GM10266 (cell line): Measurements from ENCODE around the gene C16orf74.

Source experiments
- DNase-seq: peaks from one replicate; pipeline ENCODE4 v3.0.0; 2012; ENCODE audit errors: extremely low spot score
- CTCF ChIP-seq: IDR thresholded peaks from 2 replicates; pipeline ENCODE4 v1.5.1; 2012; ENCODE audit warnings: mild to moderate bottlenecking, low read depth; ENCODE audit not compliant: control insufficient read depth, insufficient read depth; ENCODE audit errors: missing control alignments

The C16orf74 gene

GRCh38 chr16:85777583-85778310 lies 26.9 kb upstream of the C16orf74 start:
- no peak for TF ChIP-seq CTCF
- no peak for DNase-seq

DNA sequence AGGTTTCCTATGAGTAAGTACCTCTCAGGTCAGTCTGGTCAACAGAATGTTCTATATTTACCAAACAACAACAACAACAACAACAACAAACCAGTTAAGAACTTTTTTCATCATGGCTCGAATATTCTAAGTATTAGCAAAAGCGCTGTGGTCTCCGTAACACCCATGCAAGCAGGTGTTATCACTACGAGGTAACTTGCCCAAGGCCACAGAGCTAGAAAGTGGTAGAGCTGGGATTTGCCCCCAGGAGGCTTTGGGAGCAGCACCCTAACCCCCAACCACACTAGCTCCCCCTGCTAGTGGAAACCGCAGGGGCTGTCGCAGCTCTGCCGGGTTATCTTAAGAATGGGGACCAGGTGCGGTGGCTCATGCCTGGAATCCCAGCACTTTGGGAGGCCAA lies 23.9 kb upstream of the C16orf74 start:
- no peak for DNase-seq
- no peak for TF ChIP-seq CTCF

GRCh38 chr16:85774136-85774535 lies 23.2 kb upstream of the C16orf74 start:
- no peak for DNase-seq
- TF ChIP-seq CTCF = no peak

DNA sequence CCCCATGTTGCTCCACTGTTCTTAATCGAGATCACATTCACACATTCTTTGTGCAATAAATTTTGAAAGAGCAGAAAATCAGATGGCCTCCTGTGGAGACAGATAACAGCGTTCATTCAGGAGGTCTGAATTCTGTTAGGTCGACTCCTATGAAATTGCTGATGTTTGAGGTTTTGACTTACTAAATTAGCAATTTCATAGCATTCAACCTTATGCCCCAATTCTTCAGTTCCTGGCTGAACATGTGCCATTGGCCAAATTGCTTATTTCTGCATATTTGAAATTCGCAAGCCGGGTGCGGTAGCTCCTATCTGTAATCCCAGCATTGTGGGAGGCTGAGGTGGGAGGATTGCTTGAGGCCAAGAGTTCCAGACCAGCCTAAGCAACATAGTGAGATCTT lies 22.1 kb upstream of the C16orf74 start:
- no peak for TF ChIP-seq CTCF
- DNase-seq = no peak

GRCh38 chr16:85770741-85771140 lies 19.8 kb upstream of the C16orf74 start:
- no peak for DNase-seq
- no peak for TF ChIP-seq CTCF

DNA sequence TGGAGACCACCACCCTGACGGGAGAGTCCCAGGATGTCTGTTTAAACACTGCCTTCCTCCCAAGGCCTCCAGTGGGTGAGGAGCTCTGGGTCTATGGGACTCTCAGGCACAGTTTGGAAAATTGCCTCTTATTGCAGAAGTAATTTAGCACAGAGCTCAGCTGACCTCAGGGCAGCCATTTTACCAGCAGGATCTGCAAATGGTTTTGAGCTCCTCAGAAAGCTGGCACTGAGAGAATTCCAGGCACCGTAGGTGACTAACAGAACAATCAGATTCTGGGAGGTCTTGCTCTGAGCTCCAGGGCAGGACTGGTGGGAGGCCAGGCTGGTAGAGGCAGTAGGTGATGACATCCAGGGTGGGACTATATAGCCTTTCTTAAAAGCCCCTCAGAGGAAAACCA lies 17.3 kb upstream of the C16orf74 start:
- no peak for DNase-seq
- TF ChIP-seq CTCF = no peak

DNA sequence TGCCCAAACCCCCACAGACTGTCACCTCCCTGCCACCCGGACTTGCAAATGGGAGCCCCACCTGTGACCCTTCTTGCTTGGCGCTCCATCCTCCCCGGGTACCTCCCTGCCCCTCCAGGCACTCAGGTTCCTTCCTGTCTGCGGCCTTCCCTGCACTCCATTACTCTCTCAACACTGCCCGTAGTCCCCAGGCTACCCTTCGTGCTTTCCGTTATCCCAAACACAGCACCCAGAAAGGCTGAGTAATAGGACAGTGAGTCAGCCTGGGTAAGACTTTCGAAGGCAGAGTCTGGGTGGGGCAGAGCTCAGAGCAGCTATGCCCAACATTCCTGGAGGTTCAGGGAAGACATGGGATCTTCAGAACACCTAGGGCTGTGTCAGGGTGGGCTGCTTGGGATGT lies 16.6 kb upstream of the C16orf74 start:
- TF ChIP-seq CTCF = no peak
- DNase-seq = no peak
